Upper lobe of left lung (tissue), 4 donors: ENCODE measurements around the gene AMT.

Experiments used
- POLR2A ChIP-seq, 4 donors: fragments of 450-650 bp; IDR thresholded peaks; one replicate each; pipeline ENCODE4 v1.5.1; 2016 to 2017; ENCODE audit warnings: antibody characterized with exemption in 4 of 4, mild to moderate bottlenecking in 2 of 4
- TF ChIP-seq, protein P1 (sequence below), 6 experiments: fragments of 450-650 bp in 4 of 6; fragments of 200-600 bp in 2 of 6; sonication (generic) in 2 of 6; IDR thresholded peaks; one replicate each; pipeline ENCODE4 v1.5.1; 2016 to 2019; ENCODE audit warnings: antibody characterized with exemption in 6 of 6

- TF ChIP-seq, protein P1, sequence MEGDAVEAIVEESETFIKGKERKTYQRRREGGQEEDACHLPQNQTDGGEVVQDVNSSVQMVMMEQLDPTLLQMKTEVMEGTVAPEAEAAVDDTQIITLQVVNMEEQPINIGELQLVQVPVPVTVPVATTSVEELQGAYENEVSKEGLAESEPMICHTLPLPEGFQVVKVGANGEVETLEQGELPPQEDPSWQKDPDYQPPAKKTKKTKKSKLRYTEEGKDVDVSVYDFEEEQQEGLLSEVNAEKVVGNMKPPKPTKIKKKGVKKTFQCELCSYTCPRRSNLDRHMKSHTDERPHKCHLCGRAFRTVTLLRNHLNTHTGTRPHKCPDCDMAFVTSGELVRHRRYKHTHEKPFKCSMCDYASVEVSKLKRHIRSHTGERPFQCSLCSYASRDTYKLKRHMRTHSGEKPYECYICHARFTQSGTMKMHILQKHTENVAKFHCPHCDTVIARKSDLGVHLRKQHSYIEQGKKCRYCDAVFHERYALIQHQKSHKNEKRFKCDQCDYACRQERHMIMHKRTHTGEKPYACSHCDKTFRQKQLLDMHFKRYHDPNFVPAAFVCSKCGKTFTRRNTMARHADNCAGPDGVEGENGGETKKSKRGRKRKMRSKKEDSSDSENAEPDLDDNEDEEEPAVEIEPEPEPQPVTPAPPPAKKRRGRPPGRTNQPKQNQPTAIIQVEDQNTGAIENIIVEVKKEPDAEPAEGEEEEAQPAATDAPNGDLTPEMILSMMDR (IDR thresholded peaks at IDR 0.05), result no peak
- TF ChIP-seq POLR2A (IDR thresholded peaks at IDR 0.05), result no peak
These were observed 43.2 kb upstream of the AMT start for GRCh38 chr3:49465270-49466034.
